K562 (cell line): ENCODE data around the gene ATXN1. TPM values are rescaled to one million over a fixed set of nuclear protein-coding genes. Genes with fewer than 3 reads are reported as not detected.
A peak's percentile ranks its signal among the peaks of the same experiment; 100 is the strongest.

ENCODE experiments used
- ATF7 ChIP-seq: fragments of 450-650 bp; IDR thresholded peaks from 2 replicates; pipeline ENCODE4 v1.7.1; 2014; ENCODE audit warnings: mild to moderate bottlenecking, moderate library complexity
- CTBP1 ChIP-seq: fragments of 450-650 bp; IDR thresholded peaks from 2 replicates; pipeline ENCODE4 v1.6.1; 2016; ENCODE audit warnings: borderline replicate concordance
- MGA ChIP-seq: fragments of 450-650 bp; IDR thresholded peaks from 2 replicates; pipeline ENCODE4 v1.6.1; 2016; ENCODE audit warnings: mild to moderate bottlenecking, moderate library complexity
- NONO ChIP-seq, 2 experiments: fragments of 200-400 bp in 1 of 2; fragments of 450-650 bp in 1 of 2; formaldehyde crosslinking in 1 of 2; IDR thresholded peaks; 2 replicates each; pipeline ENCODE4 v1.6.1; 2017; ENCODE audit warnings: low read depth in 2 of 2, mild to moderate bottlenecking in 2 of 2, moderate library complexity in 2 of 2, low read length in 1 of 2
- SLC30A9 ChIP-seq: fragments of 250-450 bp; sonication (Bioruptor Pico); IDR thresholded peaks from 2 replicates; pipeline ENCODE4 v1.8.0; 2022; ENCODE audit warnings: mild to moderate bottlenecking, moderate library complexity
- TEAD4 ChIP-seq, 2 experiments: sonication (generic) in 1 of 2; formaldehyde crosslinking in 1 of 2; IDR thresholded peaks; 2 replicates each; pipeline versions ENCODE4 v1.6.1 to v1.8.0; 2012 to 2022; ENCODE audit warnings: borderline replicate concordance in 1 of 2, inconsistent platforms in 1 of 2, low read length in 1 of 2, mild to moderate bottlenecking in 1 of 2, missing genetic modification reagents in 1 of 2
- VEZF1 ChIP-seq: fragments of 200-800 bp; sonication (Bioruptor generic); IDR thresholded peaks from 2 replicates; pipeline ENCODE4 v1.6.1; 2017; ENCODE audit warnings: missing genetic modification characterization, missing compliant biosample characterization
- polyA plus RNA-seq, 8 experiments: library from polyadenylated mRNA; depleted of rRNA in 4 of 8; stranded (reverse) in 5 of 8; unstranded in 3 of 8; fragments of >200 nt; fragmentation: Nextera tagmentation in 2 of 8; fragmentation: Illumina TruSeq in 1 of 8; extraction: Ambion mirVana in 2 of 8; extraction: Trizol in 1 of 8; gene quantifications; 2 replicates each; pipeline versions ENCODE4 v1.2.1 to v1.2.3, GENCODE V29; 2011 to 2014; ENCODE audit warnings: inconsistent platforms in 1 of 8, missing spikeins in 1 of 8
- total RNA-seq, 7 experiments: library from RNA; depleted of rRNA in 6 of 7; stranded (reverse); fragments of >200 nt in 6 of 7; fragmentation: Illumina TruSeq in 2 of 7; extraction: Trizol in 2 of 7; gene quantifications; 2 replicates each; pipeline versions ENCODE4 v1.2.1 to v1.2.3, GENCODE V29; 2011 to 2021; ENCODE audit warnings: low replicate concordance in 1 of 7

ATXN1 gene
- total and polyA plus RNA-seq, 9 of the 15 experiments (the other 6 are each of a cell fraction or from before 2014, with no cell fraction given): under 0.01 to 1.2 (median 0.58) TPM

- peak; percentile 65 for TF ChIP-seq MGA
- TF ChIP-seq ATF7: 0 out of 2 replicates have a peak, but pooled peaks have one; percentile 15
- 0 out of 2 replicates have a peak, but pooled peaks have one; percentile 14 for TF ChIP-seq TEAD4 (IDR thresholded peaks at IDR 0.05; ENCODE audit: low read length)
- TF ChIP-seq TEAD4 (CRISPR knock-in tag; IDR thresholded peaks at IDR 0.05; ENCODE audit: borderline replicate concordance): no peak
- peak; percentile 24; the same call in 1 of the 2 replicates for TF ChIP-seq VEZF1
- TF ChIP-seq SLC30A9 (CRISPR knock-in tag): no peak
- 0 out of 4 replicates have a peak, but pooled peaks of 1 of the 2 experiments have one; percentile 55 for TF ChIP-seq NONO (IDR thresholded peaks at IDR 0.05; ENCODE audit: low read depth in 2 of 2, low read length in 1 of 2)
- 0 out of 2 replicates have a peak, but pooled peaks have one; percentile 7 for TF ChIP-seq CTBP1
These were observed 9.7 kb upstream of the ATXN1 start (continued) for GRCh38 chr6:16770701-16771569.
